Adrenal gland (tissue), 5 donors: ENCODE data around the gene DMRTC2.

Experiments used
- POLR2A ChIP-seq, 2 donors: fragments of 450-650 bp; IDR thresholded peaks; one replicate each; pipeline ENCODE4 v1.6.1; 2017; ENCODE audit warnings: antibody characterized with exemption in 2 of 2, mild to moderate bottlenecking in 2 of 2, moderate library complexity in 1 of 2
- TF ChIP-seq, protein P1 (sequence below), 6 experiments: fragments of 450-650 bp in 4 of 6; fragments of 200-600 bp in 2 of 6; sonication (generic) in 1 of 6; IDR thresholded peaks; 1 replicate in 5 of 6; 2 replicates in 1 of 6; pipeline versions ENCODE4 v1.5.1 to v1.8.0; 2016 to 2021; ENCODE audit warnings: antibody characterized with exemption in 6 of 6, mild to moderate bottlenecking in 2 of 6, moderate library complexity in 1 of 6
- donor health status: DM: no; HTN: no; CAD: no.

DNA sequence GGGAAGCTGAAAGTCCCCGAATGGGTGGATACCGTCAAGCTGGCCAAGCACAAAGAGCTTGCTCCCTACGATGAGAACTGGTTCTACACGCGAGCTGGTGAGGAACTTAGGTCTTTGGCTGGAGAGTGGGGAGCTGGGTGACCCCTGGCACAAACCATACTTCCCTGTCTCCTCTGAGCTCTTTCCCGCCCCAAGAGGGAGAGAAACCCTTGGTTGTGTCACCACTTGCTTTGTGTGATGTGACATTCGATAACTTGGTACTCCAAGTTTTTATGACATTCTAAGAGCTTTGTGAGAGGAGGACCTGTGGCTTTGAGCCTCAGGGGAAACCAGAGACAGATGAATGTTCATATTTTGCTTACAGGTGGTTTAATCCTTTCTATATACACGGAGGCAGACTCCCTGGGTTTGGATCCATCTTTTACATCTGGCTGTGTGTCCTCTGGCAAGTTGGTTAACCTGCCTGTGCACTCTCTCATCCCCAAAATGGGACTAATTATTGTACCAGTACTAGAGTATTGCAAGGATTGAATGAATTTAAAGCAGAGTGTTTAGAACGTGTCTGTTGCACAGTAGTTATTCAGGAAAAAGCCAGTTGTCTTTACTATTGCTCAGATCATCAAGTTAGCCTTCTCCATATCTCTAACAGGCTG, 16.4 kb downstream of the DMRTC2 start:
- TF ChIP-seq POLR2A (IDR thresholded peaks at IDR 0.05), result no peak
- TF ChIP-seq, protein P1, sequence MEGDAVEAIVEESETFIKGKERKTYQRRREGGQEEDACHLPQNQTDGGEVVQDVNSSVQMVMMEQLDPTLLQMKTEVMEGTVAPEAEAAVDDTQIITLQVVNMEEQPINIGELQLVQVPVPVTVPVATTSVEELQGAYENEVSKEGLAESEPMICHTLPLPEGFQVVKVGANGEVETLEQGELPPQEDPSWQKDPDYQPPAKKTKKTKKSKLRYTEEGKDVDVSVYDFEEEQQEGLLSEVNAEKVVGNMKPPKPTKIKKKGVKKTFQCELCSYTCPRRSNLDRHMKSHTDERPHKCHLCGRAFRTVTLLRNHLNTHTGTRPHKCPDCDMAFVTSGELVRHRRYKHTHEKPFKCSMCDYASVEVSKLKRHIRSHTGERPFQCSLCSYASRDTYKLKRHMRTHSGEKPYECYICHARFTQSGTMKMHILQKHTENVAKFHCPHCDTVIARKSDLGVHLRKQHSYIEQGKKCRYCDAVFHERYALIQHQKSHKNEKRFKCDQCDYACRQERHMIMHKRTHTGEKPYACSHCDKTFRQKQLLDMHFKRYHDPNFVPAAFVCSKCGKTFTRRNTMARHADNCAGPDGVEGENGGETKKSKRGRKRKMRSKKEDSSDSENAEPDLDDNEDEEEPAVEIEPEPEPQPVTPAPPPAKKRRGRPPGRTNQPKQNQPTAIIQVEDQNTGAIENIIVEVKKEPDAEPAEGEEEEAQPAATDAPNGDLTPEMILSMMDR (IDR thresholded peaks at IDR 0.05), result no peak
